VCaP (cell line): ENCODE results near the gene CACNA2D3.

ENCODE experiments used
- H3K27ac ChIP-seq: fragments of 450-650 bp; 2 replicates; pipeline ENCODE4 v1.5.1; 2017
- CTCF ChIP-seq: fragments of 450-650 bp; conservative IDR thresholded peaks from 2 replicates; pipeline ENCODE4 v1.5.1; 2017; ENCODE audit warnings: mild to moderate bottlenecking, moderate library complexity

The CACNA2D3 gene

GRCh38 chr3:54772746-54773145 is 650.4 kb downstream of the CACNA2D3 start:
- peak overlapping the region; percentile 45 for H3K27ac ChIP-seq
- no peak for TF ChIP-seq CTCF

GRCh38 chr3:54773271-54773670 is 650.9 kb downstream of the CACNA2D3 start:
- TF ChIP-seq CTCF = no peak
- peak overlapping the region; percentile 45 for H3K27ac ChIP-seq

GRCh38 chr3:54776601-54777000 is 654.2 kb downstream of the CACNA2D3 start:
- no peak for TF ChIP-seq CTCF
- no peak overlapping the region for H3K27ac ChIP-seq

- TF ChIP-seq CTCF = no peak
- no peak overlapping the region for H3K27ac ChIP-seq
These were observed 654.8 kb downstream of the CACNA2D3 start for GRCh38 chr3:54777141-54777540.

- H3K27ac ChIP-seq = no peak overlapping the region
- no peak for TF ChIP-seq CTCF
These were observed 658.0 kb downstream of the CACNA2D3 start for GRCh38 chr3:54780336-54780735.

GRCh38 chr3:54781728-54782127 is 659.4 kb downstream of the CACNA2D3 start:
- H3K27ac ChIP-seq = no peak overlapping the region
- TF ChIP-seq CTCF = no peak

- H3K27ac ChIP-seq = no peak overlapping the region
- TF ChIP-seq CTCF = no peak
These were observed 661.3 kb downstream of the CACNA2D3 start for GRCh38 chr3:54783611-54784010.

GRCh38 chr3:54784021-54784420 is 661.7 kb downstream of the CACNA2D3 start:
- H3K27ac ChIP-seq = no peak overlapping the region
- no peak for TF ChIP-seq CTCF
